Activated T-cell treated with anti-CD3 and anti-CD28 coated beads, Interleukin-2, amount 50 U/mL, for 72 hours (primary cell): ENCODE measurements around the gene BCAS4. TPM values are rescaled to one million over a fixed set of nuclear protein-coding genes. Genes with fewer than 3 reads are reported as not detected.
A peak's percentile ranks its signal among the peaks of the same experiment; 100 is the strongest.
"Not testable (repeated sequence)": the region's sequence is repeated elsewhere in the genome, so short reads cannot be mapped to it uniquely, and the experiment has no call there.

Experiments used
- ATAC-seq, 2 donors: fragments of 150-1000 bp; cut with Tn5 transposase; replicated peaks in 1 of 2; 2 replicates each; pipeline ENCODE4 v1.10.0; 2021; ENCODE audit warnings: moderate library complexity in 2 of 2, mild to moderate bottlenecking in 1 of 2
- DNase-seq, 2 donors: peaks; one replicate each; pipeline ENCODE4 v3.0.0; 2021 to 2022; ENCODE audit warnings: mixed read lengths in 1 of 2
- H3K27ac Mint-ChIP-seq: one replicate; pipeline ENCODE4 v1.8.0; 2022; ENCODE audit warnings: mild to moderate bottlenecking, moderate library complexity, mixed read lengths
- H3K27me3 Mint-ChIP-seq: one replicate; pipeline ENCODE4 v1.8.0; 2022; ENCODE audit warnings: low read depth, mixed read lengths
- H3K36me3 Mint-ChIP-seq, 2 donors: one replicate each; pipeline ENCODE4 v1.8.0; 2022; ENCODE audit warnings: mixed read lengths in 2 of 2, mild to moderate bottlenecking in 1 of 2; ENCODE audit not compliant: insufficient read depth in 2 of 2
- H3K4me1 Mint-ChIP-seq: one replicate; pipeline ENCODE4 v1.8.0; 2022; ENCODE audit warnings: low read depth, mixed read lengths
- H3K4me3 Mint-ChIP-seq, 2 donors: one replicate each; pipeline ENCODE4 v1.8.0; 2022; ENCODE audit warnings: mild to moderate bottlenecking in 2 of 2, mixed read lengths in 2 of 2, moderate library complexity in 2 of 2
- H3K9me3 Mint-ChIP-seq, 2 donors: one replicate each; pipeline ENCODE4 v1.8.0; 2022; ENCODE audit warnings: mixed read lengths in 2 of 2
- total RNA-seq, 2 donors: library from RNA; stranded (reverse); gene quantifications; one replicate each; pipeline ENCODE4 v1.2.3, GENCODE V29; 2022

The BCAS4 gene
- total RNA-seq, 2 donors from 2014 or later, result 13.6 to 26.7 TPM

DNA sequence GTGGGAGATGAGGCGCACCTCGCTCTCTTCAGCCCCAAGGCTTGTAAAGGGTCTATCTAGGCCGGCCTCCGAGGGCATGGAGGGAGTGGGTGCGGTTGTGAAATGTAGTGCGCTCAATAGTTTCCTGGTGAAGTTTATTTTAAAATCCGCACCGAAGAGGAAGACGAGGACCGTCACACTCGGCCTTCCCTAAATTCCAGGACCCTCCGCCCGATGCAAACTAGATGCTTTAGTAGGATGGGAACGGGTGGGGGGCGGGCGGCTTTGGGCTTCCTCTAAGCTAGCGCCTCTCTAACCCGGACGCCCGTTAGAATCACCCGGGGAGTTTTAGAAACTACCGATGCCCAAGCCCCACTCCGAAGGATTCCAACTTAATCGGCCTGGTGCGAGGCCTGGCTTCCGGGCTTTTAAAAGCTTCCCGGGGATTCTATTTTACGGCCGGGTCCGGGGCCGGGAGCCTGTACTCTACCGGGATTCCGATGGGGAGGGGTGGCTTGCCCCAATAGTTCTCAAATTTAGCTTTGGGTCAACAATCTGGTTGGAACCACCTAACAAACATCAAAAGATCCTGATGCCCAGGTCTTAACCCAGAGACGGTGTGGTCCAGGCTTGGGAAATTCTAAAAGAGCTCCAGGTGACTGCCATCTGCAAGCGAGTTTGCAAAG lies 548 bp upstream of the BCAS4 start:
- H3K4me1 Mint-ChIP-seq, result peaks cover 19% of the 10 kb centered on the region
- peaks cover 0 to 2% of the 10 kb centered on the region in 2 donors for H3K36me3 Mint-ChIP-seq
- peak overlapping the region; percentile 70 to 73 for H3K4me3 Mint-ChIP-seq
- DNase-seq (peak; percentile 13 to 15), ATAC-seq (peak; percentile 17 to 19)
- H3K9me3 Mint-ChIP-seq, result no peaks in the 10 kb centered on the region
- no peak overlapping the region for H3K27ac Mint-ChIP-seq
- no peaks in the 10 kb centered on the region for H3K27me3 Mint-ChIP-seq

DNA sequence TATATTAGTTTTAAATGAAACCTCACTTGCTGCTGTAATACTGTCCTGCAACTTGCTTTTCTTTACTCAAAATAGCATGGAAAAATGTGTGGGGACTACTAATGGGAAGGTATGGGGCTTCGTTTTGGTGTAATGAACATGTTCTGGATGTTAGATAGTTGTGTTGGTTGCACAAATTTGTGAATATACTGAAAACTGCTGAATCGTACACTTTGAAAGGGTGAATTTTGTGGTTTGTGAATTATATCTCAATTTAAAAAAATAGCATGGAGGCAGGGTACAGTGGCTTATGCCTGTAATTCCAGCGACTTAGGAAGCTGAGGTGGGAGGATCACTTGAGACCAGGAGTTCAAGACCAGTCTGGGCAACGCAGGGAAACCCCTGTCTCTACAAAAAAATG lies 2.3 kb downstream of the BCAS4 start:
- Mint-ChIP-seq H3K36me3 (peaks cover 0 to 2% of the 10 kb centered on the region in 2 donors), H3K27ac (no peak overlapping the region), H3K9me3 (no peaks in the 10 kb centered on the region), H3K4me1 (peaks cover 17% of the 10 kb centered on the region), H3K27me3 (no peaks in the 10 kb centered on the region), H3K4me3 (no peak overlapping the region)
- DNase-seq (no peak), ATAC-seq (no peak)

DNA sequence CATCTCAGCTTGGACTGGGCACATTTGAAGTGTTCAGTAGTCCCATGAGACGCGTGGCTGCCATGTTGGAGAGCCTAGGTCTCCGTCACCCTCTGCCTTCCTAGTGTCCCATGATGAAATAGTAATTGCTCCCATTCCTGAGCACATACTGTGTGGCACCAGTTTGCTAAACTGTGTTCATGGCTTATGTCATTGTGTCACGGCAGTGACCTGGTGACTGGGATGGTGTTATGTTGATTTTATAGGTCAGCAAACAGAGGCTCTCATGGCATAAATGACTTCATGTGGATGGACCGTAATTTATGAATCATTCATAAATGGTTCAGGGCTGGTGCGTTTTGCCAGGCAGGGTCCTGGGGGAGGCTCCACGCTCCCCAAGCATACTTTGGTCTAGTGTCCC lies 3.8 kb downstream of the BCAS4 start:
- Mint-ChIP-seq H3K27ac (no peak overlapping the region), H3K36me3 (peaks cover 0 to 2% of the 10 kb centered on the region in 2 donors), H3K4me3 (no peak overlapping the region), H3K4me1 (peaks cover 13% of the 10 kb centered on the region), H3K27me3 (no peaks in the 10 kb centered on the region), H3K9me3 (no peaks in the 10 kb centered on the region)
- no peak for DNase-seq
- ATAC-seq, result no peak

DNA sequence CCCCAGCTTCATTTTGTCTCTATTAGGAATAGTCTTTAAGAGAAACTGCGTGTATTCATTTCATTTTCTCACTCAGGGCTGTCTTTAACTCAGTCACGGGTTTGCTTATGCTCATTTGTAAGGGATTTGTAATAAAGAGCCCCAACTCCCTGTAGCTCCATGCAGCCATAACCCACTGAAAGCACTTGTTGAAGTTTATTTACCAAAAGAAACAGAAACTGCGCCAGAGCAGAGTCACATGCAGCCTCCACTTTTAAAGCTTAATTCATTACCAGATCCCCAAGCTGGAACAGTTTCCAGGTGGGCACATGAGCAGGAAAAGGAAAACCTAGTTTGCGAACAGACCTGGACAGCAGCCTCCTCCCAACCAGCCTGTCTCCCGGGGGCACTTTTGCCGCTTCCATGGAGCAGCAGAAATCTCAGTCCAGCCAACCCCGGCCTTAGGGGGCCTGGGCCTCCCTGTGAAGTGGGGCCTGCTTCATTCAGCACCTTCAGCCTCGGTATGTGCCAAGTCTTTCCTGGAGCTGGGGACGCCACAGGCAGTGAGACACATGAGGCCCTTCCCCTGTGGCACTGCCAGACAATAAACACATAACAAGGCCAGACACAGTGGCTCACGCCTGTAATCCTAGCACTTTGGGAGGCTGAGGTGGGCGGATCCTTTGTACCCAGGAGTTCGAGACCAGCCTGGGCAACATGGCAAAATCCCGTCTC lies 4.5 kb downstream of the BCAS4 start:
- Mint-ChIP-seq H3K9me3 (no peaks in the 10 kb centered on the region), H3K27ac (no peak overlapping the region), H3K36me3 (peaks cover 0 to 2% of the 10 kb centered on the region in 2 donors), H3K27me3 (no peaks in the 10 kb centered on the region), H3K4me1 (peaks cover 13% of the 10 kb centered on the region), H3K4me3 (no peak overlapping the region)
- DNase-seq, result no peak
- ATAC-seq, result no peak

DNA sequence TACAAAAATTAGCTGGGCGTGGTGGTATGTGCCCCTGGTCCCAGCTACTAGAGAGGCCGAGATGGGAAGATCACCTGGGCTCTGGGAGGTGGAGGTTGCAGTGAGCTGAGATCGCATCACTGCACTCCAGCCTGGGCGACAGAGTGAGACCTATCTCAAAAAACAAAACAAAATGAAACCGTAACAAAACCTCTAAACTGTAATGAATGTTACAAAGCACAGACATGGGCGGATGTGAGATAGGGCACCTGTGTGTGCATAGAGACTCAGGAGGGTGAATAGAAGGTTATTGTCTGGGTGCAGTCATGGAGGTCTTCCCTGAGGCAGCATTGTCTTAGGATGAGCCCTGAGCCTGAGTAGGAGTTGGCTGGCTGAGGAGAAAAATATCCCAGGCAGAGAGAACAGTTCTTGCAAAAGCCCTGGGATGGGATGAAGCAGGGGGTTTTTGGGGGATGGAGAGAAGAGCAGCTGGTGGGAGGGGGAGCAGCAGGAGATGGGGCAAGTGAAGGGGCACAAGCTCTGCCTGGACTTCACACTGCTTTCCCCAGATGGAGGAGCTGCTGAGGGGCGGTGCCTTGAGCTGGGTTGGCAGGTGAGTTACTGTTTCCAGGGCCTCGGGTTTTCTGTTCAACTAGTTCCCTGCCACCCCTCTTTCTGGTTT lies 5.2 kb downstream of the BCAS4 start:
- Mint-ChIP-seq H3K9me3 (no peaks in the 10 kb centered on the region), H3K27ac (no peak overlapping the region), H3K27me3 (no peaks in the 10 kb centered on the region), H3K36me3 (peaks cover 0 to 2% of the 10 kb centered on the region in 2 donors), H3K4me1 (peaks cover 19% of the 10 kb centered on the region), H3K4me3 (peak overlapping the region in 1 of 2 donors; percentile 13)
- DNase-seq, result no peak
- ATAC-seq, result no peak

DNA sequence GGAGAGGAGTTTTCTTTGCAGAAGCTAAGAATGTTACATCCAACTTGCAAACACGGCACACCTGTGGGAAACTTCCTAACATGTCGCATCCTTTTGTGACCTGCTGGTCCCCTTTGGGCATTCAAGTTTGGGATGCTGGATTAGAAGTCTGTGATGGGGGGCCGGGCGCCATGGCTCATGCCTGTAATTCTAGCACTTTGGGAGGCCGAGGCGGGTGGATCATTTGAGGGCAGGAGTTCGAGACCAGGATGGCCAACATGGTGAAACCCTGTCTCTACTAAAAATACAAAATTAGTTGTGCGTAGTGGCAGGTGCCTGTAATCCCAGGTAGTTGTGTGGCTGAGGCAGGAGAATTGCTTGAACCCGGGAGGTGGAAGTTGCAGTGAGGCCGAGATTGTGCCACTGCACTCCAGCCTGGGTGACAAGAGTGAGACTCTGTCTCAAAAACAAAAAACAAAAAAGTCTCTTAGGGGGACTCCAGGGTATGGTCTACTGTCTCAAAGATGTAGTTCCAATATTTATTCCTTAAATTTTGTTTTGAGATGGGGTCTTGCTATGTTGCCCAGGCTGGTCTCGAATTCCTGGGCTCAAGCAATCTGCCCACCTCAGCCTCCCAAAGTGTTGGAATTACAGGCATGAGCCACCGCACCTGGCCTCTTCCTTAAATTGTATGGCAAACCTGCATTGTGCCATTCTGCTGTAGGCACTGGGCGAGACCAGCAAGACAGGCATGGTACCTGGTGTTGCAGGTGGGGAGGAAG lies 6.3 kb downstream of the BCAS4 start:
- H3K27ac Mint-ChIP-seq, H3K36me3 Mint-ChIP-seq, DNase-seq, H3K27me3 Mint-ChIP-seq, H3K4me3 Mint-ChIP-seq, ATAC-seq, H3K9me3 Mint-ChIP-seq: not testable (repeated sequence)
- H3K4me1 Mint-ChIP-seq, result peaks cover 17% of the 10 kb centered on the region

DNA sequence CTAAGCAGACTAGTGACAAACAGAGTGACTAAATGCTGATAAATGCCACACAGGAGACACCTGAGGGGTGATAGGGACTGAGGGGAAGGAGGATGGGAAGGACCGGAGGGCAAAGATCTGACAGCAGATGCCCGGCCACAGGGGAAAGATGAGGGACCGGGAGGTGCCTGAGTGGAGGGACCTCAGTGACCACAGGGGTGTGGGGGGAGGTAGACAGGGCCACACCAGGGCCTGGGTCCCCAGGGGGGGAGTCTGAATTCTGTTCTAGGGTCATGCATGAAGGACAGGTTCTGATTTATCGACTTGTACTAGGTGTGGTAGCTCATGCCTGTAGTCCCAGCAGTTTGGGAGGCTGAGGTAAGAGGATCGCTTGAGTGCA lies 6.9 kb downstream of the BCAS4 start:
- Mint-ChIP-seq H3K9me3 (no peaks in the 10 kb centered on the region), H3K4me1 (peaks cover 17% of the 10 kb centered on the region), H3K27ac (no peak overlapping the region), H3K4me3 (no peak overlapping the region), H3K36me3 (no peaks in the 10 kb centered on the region), H3K27me3 (no peaks in the 10 kb centered on the region)
- ATAC-seq (no peak), DNase-seq (no peak)

DNA sequence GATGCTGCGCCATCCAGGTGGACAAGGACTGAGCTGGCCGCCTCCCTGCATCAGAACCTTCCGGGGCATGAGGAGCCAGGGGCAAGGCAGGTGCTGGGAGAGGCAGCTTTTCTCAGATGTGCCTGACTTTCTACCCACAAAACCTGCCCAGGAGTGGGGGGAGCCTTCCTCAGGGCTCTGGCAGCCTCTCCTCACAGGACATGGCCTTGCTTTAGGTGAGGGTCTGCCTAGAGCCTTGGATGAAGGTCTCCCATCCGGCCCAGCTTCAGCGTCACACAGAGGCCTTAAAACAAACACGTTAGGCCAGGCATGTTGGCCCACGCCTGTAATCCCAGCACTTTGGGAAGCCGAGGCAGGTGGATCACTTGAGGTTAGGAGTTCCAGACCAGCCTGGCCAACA lies 7.4 kb downstream of the BCAS4 start:
- no peak for ATAC-seq
- H3K9me3 Mint-ChIP-seq, result no peaks in the 10 kb centered on the region
- no peak overlapping the region for H3K4me3 Mint-ChIP-seq
- no peak for DNase-seq
- H3K36me3 Mint-ChIP-seq, result no peaks in the 10 kb centered on the region
- H3K4me1 Mint-ChIP-seq, result peaks cover 17% of the 10 kb centered on the region
- H3K27ac Mint-ChIP-seq, result no peak overlapping the region
- no peaks in the 10 kb centered on the region for H3K27me3 Mint-ChIP-seq

DNA sequence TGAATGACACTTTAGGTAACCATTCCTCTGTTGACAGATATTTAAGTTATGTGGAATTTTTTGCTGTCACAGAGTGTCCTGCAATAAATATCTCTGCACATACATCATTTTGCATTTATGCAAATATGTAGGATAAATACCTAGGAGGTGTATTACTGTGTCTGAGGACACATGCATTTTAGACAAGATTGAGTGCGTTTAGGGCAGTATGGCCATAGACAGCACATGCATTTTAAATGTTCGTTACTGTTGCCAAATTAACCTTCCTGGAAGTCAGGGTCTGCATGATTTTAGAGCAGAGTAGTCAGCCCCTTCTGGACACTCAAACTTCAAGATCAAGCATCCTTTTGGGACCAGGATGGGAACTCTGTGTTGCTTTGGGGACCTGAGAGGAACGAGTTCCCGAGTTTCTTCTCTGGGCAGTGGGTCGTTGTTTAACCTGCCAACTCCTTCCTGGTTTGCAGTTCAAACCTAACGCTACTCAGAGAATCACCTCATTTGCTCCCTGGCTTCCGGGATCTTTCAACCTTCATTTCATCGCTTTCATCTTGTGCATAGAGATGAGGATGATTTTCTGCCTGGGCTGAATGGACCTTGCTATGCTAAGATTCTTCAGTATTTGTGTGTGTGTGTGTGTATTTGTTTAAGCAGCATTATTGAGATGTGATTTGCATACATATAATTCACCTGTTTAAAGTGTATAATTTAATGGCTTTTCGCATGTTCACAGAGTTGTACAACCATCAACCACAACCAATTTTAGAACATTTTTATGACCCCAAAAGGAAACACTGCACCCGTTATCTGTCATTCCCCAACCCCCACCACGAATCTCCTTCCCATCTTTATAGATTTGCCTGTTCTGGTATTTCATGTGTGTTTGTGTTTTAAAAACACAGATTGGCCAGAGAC lies 9.8 kb downstream of the BCAS4 start:
- Mint-ChIP-seq H3K27me3 (no peaks in the 10 kb centered on the region), H3K36me3 (no peaks in the 10 kb centered on the region), H3K27ac (peak overlapping the region; percentile 96), H3K4me3 (peak overlapping the region; percentile 70 to 88), H3K4me1 (peaks cover 18% of the 10 kb centered on the region), H3K9me3 (no peaks in the 10 kb centered on the region)
- ATAC-seq, result peak; percentile 70 to 88
- peak; percentile 13 to 41 for DNase-seq

DNA sequence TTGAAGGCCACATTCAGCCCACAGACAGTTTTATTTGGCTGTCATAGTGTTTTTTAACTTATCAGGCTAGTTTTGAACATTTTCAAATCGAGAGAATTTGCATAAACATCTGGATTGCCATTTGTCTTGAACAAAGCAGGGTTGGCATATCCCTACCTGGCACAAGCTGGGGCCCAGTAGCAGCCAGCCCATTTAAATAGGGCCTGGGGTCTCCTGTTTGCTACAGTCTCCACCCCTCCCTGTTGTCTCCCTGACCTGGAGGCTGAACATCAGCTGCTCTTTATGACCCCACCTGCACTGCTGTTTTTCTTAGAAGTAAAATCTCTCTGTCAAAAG lies 10.5 kb downstream of the BCAS4 start:
- Mint-ChIP-seq H3K36me3 (no peaks in the 10 kb centered on the region), H3K9me3 (no peaks in the 10 kb centered on the region), H3K27ac (peak overlapping the region; percentile 96), H3K4me1 (peaks cover 18% of the 10 kb centered on the region), H3K4me3 (peak overlapping the region; percentile 70 to 88), H3K27me3 (no peaks in the 10 kb centered on the region)
- ATAC-seq (no peak), DNase-seq (no peak)

DNA sequence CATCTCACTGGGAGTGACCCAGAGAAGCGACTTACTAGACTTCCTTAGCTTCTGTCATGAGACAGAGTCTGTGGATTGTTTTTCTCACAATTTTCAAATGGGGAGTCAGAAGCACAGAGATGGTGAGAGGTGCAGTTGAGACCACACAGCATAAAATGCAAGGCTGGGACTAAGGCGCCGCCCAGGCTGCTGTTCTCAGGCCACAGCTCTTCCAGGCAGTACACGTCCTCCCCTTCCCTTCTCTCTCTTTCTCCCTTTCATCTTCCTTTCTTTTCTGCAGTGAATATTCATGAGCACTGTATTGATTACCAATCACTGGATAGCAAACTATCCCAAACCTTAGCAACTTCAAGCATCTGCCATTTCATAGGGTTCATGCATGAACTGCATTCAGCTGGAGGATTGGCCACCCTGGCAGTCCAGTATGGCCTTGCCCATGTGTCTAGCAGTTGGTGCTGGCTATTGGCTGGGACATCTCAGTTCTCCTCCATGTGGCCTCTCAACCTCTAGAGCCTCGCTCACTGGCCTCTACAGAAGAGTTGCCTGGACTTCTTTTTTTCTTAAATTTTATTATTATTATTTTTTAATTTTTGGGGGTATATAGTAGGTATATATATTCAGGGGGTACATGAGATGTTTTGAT lies 11.4 kb downstream of the BCAS4 start:
- no peak for DNase-seq
- no peaks in the 10 kb centered on the region for H3K9me3 Mint-ChIP-seq
- no peak for ATAC-seq
- H3K4me3 Mint-ChIP-seq, result no peak overlapping the region
- no peaks in the 10 kb centered on the region for H3K27me3 Mint-ChIP-seq
- H3K4me1 Mint-ChIP-seq, result peaks cover 18% of the 10 kb centered on the region
- peak overlapping the region; percentile 90 for H3K27ac Mint-ChIP-seq
- H3K36me3 Mint-ChIP-seq, result no peaks in the 10 kb centered on the region

DNA sequence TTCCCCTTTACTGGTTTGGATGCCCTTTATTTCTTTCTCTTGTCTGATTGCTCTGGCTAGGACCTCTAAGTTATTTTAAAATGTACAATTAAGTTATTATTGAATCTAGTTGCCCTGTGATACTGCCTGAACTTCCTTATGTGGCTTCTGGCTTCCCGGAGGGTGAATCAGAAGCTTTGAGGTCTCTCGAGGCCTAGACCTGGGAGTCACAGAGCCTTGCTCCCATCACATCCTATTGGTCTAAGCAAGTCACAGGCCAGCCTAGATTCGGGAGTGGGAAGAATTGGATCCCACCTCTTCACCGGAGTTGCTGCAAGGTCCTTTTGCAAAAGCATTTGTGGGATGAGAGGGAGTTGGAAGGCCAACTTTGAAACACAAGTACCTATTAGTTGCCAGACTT lies 15.2 kb downstream of the BCAS4 start:
- no peak overlapping the region for H3K4me3 Mint-ChIP-seq
- no peaks in the 10 kb centered on the region for H3K9me3 Mint-ChIP-seq
- ATAC-seq (no peak), DNase-seq (no peak)
- H3K36me3 Mint-ChIP-seq, result no peaks in the 10 kb centered on the region
- H3K27ac Mint-ChIP-seq, result no peak overlapping the region
- H3K27me3 Mint-ChIP-seq, result no peaks in the 10 kb centered on the region
- peaks cover 24% of the 10 kb centered on the region for H3K4me1 Mint-ChIP-seq
